Measurements from ENCODE around the gene SLC45A3. TPM values are rescaled to one million over a fixed set of nuclear protein-coding genes. Genes with fewer than 3 reads are reported as not detected.

The SLC45A3 gene
- total RNA-seq, 1 donor from 2014 or later: 6.6 TPM

GRCh38 chr1:205704903-205705302 lies 24.6 kb upstream of the SLC45A3 start:
- ATAC-seq (no peak), DNase-seq (no peak)
- intact Hi-C loops (cut with micrococcal nuclease): no loop called here

DNA sequence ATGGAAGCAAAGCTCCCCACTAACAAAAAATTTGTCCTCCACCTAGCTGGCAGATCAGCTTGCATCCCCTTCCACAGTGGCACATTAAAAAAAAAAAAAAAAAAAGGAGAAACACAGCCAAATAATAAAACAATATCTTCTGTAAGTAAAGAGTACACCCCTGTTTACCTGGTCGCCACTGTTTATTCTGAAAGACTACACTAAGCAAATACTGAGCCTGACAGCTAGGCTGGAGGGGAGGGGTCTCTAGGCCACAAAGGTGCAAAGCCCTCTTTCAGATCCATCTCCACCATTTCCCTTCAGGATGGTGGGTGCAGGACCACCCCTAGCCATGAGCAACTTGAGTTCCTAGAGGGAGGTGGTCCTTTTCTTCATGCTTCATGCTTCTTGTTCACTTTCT lies 22.8 kb upstream of the SLC45A3 start:
- ATAC-seq: no peak
- DNase-seq: no peak
- intact Hi-C loops (cut with micrococcal nuclease): no loop called here

- DNase-seq: no peak
- intact Hi-C loops (cut with micrococcal nuclease): no loop called here
- no peak for ATAC-seq
These were observed 21.6 kb upstream of the SLC45A3 start for GRCh38 chr1:205701891-205702290.

DNA sequence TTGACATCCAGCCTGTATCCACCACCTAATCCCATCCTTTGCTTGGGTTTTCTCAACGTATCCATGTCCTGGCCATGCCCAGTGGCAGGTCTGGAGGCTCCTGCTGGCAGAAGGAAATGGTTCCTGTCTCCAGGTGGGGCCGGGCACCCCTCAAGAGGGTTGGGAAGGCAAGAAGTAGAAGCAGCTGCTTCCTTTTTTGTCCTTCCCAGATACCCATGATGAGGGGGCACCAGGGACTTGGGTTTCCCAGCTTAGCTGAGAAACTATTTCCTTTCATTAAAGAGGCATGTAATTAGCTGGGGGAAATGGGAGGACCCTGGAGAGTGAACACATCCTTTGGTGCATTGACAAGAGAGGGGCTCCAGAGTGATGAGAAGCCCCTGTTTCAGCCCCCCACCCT lies 21.1 kb upstream of the SLC45A3 start:
- ATAC-seq (no peak), DNase-seq (no peak)
- intact Hi-C loops (cut with micrococcal nuclease): no loop called here

DNA sequence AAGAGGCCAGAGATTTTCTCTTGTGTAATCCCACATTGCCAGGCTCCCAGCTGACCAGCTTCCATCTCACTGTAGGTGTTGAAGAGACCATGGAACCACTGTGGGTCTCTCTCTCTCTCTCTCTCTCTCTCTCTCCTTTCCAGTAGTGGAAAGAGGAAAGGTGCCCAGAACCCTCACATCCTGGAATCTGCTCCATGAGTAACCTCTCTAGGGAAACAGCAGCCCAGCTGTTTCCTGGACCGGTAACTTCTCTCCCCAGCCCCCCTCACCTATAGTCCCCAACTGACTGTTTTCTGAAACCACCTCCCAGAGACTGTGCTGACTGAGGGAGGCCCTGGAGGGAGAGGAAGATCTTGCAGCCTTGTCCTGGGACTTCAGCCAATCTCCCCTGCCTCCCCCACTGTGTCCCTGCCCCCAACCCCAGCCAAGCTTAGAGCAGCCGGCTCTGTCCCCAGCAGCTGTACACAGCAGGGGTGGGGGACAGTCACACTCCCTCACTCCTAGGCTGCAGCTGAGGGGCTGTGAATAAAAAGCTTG lies 20.6 kb upstream of the SLC45A3 start:
- DNase-seq: peak; percentile 35
- intact Hi-C loops (cut with micrococcal nuclease): no loop called here
- ATAC-seq: peak; percentile 85

DNA sequence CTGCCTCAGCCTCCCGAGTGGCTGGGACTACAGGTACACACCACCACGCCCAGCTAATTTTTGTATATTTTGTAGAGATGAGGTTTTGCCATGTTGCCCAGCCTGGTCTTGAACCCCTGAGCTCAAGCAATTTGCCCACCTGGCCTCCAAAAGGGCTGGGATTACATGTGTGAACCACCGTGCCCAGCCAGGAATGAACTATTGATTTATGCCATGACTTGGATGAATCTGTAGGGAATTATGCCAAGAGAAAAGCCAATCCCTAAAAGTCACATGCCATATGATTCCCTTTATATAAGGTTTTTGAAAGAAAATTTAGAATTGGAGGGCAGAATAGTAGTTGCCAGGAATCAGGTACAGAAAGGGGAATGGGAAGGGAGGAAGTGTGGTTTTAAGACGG lies 19.1 kb upstream of the SLC45A3 start:
- DNase-seq (no peak), ATAC-seq (no peak)
- intact Hi-C loops (cut with micrococcal nuclease): no loop called here

DNA sequence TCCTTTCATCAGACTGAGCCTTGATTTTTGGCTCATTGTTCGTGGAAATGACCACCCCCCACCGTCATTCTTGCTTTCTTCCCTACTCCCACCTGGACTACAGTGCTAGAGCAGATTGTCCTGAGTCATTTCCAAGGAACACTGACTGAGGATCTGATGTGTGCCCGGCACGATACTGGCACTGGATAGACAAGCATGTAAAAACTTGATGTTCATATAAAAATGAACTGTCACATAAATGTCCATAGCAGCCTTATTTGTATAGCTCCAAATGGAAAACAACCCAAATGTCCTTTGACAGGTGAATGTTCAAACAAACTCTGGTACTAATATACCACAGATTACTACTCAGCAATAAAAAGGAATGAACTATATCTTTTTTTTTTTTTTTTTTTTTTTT lies 18.6 kb upstream of the SLC45A3 start:
- ATAC-seq (no peak), DNase-seq (no peak)
- intact Hi-C loops (cut with micrococcal nuclease): no loop called here

- intact Hi-C loops (cut with micrococcal nuclease): no loop called here
- ATAC-seq: no peak
- no peak for DNase-seq
These were observed 13.2 kb upstream of the SLC45A3 start for GRCh38 chr1:205693421-205693991.

GRCh38 chr1:205692423-205692822 lies 12.1 kb upstream of the SLC45A3 start:
- ATAC-seq (no peak), DNase-seq (no peak)
- intact Hi-C loops (cut with micrococcal nuclease): no loop called here

DNA sequence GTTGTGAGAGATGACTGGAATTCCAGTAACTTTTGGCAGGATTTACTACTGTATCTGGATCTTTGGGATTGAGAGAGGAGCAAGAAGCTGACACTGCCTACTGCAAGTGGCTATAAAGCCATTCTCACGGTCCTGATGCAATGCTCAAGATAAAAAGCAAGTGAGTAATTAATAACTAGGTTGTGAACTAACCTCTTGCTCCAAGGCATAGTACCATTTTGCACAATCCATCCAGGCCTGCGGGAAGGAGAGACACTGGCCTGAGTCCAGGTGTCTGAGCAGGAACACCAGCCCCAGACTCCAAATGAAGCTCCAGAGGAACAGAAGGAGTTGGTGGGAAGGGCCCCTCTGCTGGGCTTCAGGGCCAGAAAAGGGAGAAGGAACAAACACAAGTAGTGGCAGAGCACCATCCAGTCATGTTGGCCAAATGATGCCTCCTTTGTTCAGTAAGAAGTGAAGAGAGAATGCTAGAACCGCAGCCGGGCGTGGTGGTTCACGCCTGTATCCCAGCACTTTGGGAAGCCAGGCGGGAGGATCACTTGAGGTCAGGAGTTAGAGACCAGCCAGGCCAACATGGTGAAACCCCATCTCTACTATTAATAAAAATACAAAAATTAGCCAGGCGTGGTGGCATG lies 9.9 kb upstream of the SLC45A3 start:
- DNase-seq (no peak), ATAC-seq (no peak)
- intact Hi-C loops (cut with micrococcal nuclease): no loop called here

GRCh38 chr1:205689479-205689878 lies 9.2 kb upstream of the SLC45A3 start:
- intact Hi-C loops (cut with micrococcal nuclease): no loop called here
- no peak for DNase-seq
- ATAC-seq: no peak

DNA sequence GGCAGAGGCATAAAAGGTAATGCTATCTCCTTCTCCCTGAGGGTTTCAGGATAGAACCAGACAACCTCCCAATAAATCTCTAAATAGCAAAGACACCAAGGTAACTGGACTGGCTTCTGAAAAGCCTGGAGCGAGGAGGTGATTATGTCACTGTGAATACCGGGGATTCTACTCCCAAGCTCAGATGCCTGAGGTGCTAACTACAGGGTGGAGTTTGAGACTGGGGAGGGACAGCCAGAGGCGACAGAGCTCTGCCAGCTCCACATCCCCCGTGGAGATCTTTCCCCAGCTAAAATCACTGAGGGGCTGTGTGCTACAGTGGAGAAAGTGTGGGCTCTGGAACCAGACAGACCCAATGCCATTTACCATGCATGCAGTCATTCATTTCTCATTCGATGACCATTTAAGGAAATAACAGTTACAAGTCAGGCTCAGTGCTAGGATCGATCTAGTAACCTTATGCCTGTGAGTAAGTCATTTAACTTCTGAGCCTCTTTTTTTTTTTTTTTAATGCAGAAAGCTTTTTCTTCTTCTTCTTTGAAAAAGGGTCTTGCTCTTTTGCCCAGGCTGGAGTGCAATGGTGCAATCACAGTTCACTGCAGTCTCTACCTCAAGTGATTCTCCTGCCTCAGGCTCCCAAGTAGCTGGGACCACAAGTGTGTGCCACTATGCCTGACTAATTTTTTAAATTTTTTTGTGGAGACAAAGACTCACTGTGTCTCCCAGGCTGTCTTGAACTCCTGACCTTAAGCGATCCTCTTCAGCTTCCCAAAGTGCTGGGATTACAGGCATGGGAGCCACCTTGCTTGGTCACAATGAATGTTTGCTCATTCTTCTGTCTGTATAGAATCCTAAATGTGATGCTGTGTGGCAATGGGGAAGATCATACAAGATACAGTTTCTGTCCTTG lies 8.1 kb upstream of the SLC45A3 start:
- intact Hi-C loops (cut with micrococcal nuclease): no loop called here
- ATAC-seq: no peak
- DNase-seq: no peak

DNA sequence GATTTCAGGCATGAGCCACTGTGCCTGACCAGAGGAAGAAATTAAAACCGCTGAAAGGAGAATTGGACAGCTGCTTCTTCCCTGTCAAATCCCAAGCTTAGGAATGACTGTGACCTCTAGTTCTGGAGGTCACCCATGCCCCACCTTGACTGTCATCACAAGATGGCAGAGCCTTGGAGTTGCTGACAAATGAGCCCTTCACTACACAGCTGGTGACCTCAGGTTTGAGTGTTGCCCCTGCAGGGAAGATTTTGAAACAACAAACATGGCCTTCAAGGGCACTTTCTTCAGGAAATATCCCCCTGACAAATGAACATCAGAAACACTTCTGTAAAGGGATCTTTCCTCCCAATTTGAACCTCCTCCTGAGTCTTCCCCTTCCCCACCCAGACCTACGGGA lies 6.9 kb upstream of the SLC45A3 start:
- ATAC-seq (no peak), DNase-seq (no peak)
- intact Hi-C loops (cut with micrococcal nuclease): no loop called here

GRCh38 chr1:205681364-205681763 lies 1.1 kb upstream of the SLC45A3 start:
- ATAC-seq (no peak), DNase-seq (no peak)
- intact Hi-C loops (cut with micrococcal nuclease): no loop called here

DNA sequence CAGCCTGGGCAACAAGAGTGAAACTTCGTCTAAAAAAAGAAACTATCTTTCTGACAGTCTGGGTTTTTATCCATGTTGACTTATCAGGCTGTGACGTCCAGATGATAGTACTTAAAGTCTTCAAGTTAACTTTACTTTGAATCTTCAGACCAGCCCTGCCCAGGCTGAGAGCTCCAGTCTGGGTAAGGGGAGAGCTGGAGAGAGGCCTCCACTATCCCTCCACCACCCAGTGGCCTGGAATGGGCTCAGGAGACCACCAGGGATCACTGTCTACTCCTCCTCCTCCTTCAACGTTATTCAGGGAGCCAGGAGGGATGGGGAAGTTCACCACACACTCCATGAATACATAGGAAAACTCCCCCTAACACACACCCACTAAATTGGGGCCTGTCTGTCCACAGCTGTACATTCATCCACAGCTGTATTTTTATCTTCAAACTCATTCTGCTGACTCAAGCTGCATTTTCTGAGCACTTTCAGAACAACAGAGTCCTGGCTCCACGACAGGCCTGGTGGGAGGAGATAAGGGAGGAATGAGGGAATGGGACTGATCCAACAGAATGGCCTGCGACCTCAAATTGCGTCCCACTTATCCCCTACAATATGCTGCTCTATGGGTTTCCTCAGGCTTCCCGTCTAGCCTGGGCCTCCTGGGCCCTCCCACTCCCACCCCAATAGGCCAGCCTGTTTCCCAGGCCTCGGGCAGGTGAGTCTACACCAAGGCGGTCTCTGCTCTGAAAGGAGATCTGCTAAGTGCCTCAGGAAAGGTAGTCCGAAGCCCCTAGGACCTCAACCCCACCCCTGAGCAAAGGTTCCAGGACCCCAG lies 1.8 kb downstream of the SLC45A3 start:
- intact Hi-C loops (cut with micrococcal nuclease): no loop called here
- DNase-seq: peak; percentile 56

GRCh38 chr1:205677167-205677566 lies 3.1 kb downstream of the SLC45A3 start:
- no peak for DNase-seq
- intact Hi-C loops (cut with micrococcal nuclease): no loop called here
- no peak for ATAC-seq

More for the DNA sequence above, 1.8 kb downstream of the SLC45A3 start:
- ATAC-seq: peak; percentile 54

- ATAC-seq (no peak), DNase-seq (no peak)
- intact Hi-C loops (cut with micrococcal nuclease): no loop called here
These were observed 3.7 kb downstream of the SLC45A3 start for GRCh38 chr1:205676597-205676996.

DNA sequence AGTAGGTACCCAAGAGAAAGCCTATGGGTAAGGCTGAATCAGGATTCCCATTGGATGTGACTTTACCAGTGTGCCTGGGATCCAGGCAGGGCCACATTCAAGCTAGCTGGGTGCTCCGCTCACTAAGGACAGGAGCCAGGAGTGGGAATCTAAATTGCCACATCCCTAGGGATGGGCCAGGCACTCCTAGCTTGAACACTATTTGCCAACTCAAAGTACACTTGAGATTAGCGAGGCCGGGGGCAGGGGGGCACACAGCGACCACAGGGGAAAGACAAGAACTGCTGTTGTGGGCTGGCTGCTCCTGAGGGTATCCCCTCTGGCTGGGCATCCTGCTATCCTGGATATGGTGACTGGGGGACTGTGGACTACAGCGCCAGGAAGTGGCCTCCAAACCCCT lies 4.3 kb downstream of the SLC45A3 start:
- intact Hi-C loops (cut with micrococcal nuclease): no loop called here
- DNase-seq (no peak), ATAC-seq (no peak)

GRCh38 chr1:205675247-205675646 lies 5.1 kb downstream of the SLC45A3 start:
- ATAC-seq (no peak), DNase-seq (no peak)
- intact Hi-C loops (cut with micrococcal nuclease): no loop called here
